T-helper 1 cell treated with Interleukin-12 subunit alpha and Interleukin-12 subunit beta and Interleukin-4 antibody, amounts not matched to agents 30 ng/mL and 1 ng/mL, for 36 hours (primary cell): ENCODE results near the gene DIO3. TPM values are rescaled to one million over a fixed set of nuclear protein-coding genes. Genes with fewer than 3 reads are reported as not detected.

ENCODE experiments used
- intact Hi-C: fragments of 100-400 bp; cut with micrococcal nuclease; formaldehyde crosslinking; loops from one replicate; pipeline ENCODE4 v1.15.1; 2024
- total RNA-seq: library from RNA; stranded (reverse); gene quantifications from 2 replicates; pipeline ENCODE4 v1.2.3, GENCODE V29; 2022

The DIO3 gene
- total RNA-seq, 1 donor from 2014 or later, result not detected

GRCh38 chr14:101579372-101580080 is 18.2 kb downstream of the DIO3 start:
- intact Hi-C loops, result no loop called here

DNA sequence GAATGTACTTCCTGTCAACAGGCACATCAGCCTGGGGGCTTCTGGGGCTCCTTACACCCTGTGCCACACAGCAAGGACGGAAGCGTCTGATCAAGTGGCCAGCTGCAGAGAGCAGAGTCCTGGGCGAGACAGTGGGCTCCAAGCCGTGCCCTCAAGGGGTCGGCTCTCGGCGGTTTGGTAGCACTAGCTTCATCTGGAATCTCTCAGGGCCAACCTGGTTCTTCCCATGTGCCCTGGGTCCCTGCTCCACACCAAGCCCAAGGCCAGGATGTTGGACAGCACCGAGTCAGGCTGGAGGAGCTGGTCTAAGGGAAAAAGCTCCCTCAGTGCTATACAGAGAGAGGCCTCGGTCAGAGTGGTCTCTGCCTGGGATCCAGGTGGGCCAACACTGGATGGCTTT is 20.5 kb downstream of the DIO3 start:
- intact Hi-C loops, result no loop called here

GRCh38 chr14:101582294-101582693 is 21.0 kb downstream of the DIO3 start:
- intact Hi-C loops, result no loop called here

DNA sequence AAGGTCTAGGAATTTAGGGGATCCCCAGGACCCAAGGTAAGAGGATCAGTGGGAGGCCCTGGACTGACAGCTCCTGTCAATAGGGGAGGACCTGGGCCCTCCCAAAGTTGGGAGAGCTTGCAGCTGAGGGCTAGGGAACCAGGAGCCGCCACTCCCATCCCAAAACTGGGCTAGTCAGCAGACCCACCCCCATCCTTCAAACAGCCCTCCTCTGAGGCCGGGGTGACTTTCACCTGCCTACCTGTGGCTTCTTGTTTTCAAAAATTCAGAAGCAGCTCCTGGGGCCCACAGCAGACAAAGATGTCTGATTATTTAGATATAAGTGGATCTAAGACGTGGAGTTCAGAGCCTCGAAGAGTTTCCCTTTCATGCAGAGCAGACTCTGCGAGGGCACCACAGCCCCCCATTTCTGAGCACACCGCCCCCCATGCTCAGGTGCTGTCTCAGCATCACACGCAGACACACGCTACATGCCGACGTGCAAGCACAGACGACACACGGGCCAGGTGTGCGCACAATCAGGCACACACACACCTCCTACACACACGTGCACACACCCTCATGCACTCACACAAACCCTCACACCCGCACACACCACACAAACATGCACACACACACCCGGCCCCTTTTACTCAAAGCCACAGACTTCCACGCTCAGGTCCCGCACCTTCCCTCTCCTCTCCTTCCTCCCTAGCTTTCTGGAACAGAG is 21.9 kb downstream of the DIO3 start:
- intact Hi-C loops, result no loop called here

DNA sequence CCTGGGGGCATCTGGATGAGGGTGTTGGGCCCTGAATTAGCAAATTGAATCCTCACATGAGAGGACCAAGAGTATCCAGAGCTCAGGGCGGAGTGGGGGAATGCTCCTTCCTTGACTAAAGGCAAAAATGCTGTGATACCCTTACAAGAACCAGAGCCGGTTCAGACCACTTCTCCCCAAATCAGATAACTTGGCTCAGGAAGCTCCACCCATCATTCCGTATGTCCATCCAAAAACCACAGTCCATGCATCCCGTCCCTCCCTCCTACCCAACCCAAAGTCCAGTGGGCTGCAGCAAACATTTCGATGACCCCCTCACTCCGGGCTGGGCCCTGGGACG is 22.4 kb downstream of the DIO3 start:
- intact Hi-C loops, result no loop called here

GRCh38 chr14:101584055-101584859 is 23.0 kb downstream of the DIO3 start:
- intact Hi-C loops, result no loop called here

DNA sequence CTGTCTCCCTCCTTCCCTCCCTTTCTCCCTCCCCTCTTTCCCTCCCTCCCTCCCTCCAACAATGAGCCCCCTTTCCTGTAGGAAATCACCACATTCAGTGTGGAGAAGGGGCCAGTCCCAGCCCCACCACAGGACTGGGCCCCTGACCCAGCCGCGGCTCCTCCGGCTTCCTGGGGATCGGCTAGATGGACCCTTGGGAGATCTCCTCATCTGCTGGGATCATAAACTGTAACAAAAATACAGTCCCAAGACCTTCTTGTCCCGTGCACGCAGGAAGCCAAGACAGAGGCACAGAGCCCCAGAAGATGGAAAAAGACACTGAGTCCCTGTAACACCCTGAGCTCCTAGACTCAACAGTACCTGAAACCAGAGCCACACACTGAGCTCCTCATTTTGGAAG is 23.9 kb downstream of the DIO3 start:
- intact Hi-C loops, result no loop called here

GRCh38 chr14:101586531-101587430 is 25.5 kb downstream of the DIO3 start:
- intact Hi-C loops, result no loop called here

GRCh38 chr14:101587441-101587911 is 26.2 kb downstream of the DIO3 start:
- intact Hi-C loops, result no loop called here

DNA sequence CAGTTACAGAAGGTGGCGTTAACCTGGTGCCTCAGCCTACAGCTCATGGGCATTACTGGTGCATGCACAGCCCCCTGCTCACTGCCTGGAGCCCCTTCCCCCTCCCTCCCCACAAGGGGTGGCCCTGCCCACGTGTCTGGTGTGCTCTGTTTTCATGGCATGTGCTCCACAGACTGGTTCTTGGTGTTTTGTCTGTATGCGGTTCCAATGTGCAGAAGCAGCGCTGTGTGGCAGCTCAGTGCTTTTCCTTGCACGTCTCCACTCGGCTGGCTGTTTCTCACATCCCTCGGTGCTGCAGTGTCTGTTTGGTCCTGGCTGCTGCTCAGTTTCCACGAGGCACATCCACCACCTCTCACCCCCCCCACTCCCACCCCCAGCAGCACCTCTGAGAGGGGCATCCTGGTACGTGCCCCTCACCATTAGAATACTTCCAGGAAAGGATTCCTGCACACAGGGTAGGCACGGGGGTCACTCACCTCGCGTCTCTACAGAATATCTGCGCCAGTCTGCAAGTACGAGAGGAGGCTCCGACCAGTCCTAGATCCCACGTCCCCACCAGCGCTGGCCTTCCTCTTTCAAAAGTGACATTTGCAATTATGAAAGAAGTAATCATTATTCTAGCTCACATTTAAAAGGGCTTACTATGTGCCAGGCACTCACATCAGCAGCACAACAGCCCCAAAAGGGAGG is 27.1 kb downstream of the DIO3 start:
- intact Hi-C loops, result no loop called here

DNA sequence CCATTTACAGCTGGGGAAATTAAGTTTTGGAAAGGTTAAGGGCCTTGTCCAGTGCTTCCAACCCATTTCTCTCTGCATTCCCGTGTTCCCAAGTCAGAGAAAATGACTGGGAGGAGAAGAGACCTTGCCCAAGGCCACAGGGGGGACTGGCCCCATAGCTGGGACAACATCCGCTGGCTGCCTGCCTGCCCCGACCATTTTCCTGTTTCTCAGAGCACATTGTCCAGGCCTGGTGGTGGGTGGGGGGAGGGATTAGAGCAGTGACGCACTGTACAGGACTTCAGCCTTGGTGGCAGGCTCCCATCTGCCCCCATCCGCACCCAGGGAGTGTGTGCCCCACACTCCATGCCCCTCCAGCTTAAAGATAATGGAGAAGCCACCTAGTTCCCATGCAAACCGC is 27.7 kb downstream of the DIO3 start:
- intact Hi-C loops, result no loop called here

DNA sequence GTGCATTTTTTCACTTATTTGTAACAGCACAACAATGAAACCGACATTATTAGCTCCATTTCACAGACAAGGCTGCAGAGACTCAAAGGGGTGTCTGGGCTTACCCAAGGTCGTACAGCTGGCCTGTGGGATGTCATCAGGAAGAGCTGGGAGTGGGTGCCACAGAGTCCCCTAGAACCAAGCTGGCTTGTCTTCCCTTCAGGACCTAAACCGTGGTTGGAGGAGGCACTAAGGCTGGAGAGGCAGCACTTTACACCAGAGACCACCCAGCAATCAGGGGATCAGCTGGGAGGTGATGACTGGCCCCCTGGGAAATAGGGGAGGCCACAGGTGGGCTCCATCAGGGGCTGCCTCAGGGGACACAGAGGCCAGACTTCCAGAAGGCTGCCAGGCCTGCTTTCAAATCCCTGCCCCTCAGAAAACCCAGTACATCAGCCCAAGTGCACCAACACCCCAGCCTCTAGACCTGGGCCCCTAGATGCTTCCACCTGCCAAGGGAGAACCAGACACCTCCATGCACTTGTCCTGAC is 28.3 kb downstream of the DIO3 start:
- intact Hi-C loops, result no loop called here

DNA sequence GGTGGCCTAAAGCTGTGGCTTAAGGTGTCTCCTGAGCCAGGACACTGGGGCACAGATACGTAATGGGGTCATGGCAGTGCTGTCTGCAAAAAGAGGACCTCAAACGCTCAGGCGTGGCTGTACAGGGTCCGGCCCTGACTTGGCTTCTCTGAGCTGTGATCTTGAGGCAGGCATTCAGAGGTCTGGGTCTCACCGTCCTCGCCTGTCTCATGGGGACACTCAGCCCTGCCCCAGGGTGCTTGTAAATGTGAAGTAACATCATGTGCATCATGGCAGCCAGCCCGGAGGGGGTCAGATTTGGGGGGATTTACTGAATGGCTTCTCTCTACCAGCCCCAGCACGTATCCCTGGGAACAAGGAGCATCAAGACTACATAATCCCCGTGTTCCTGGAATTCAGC is 28.8 kb downstream of the DIO3 start:
- intact Hi-C loops, result no loop called here

DNA sequence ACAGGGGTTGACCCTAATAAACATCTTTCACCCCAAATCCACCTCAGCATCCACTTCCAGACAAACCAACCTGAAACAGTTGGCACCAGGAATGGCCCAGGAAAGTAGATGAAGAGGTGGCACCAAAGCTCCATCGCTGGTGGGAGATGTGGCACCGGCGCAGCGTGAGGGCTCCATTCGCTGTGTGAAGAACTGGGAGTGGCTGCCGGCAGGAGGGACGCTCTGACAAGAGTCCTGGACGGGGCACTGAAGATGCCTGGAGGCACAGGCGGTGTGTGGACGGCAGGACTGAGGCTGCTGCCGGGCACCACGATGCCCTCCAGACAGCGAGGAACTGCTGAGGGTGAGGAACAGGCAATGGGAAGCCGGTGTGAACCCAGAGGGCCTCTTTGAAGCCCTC is 29.3 kb downstream of the DIO3 start:
- intact Hi-C loops, result no loop called here

DNA sequence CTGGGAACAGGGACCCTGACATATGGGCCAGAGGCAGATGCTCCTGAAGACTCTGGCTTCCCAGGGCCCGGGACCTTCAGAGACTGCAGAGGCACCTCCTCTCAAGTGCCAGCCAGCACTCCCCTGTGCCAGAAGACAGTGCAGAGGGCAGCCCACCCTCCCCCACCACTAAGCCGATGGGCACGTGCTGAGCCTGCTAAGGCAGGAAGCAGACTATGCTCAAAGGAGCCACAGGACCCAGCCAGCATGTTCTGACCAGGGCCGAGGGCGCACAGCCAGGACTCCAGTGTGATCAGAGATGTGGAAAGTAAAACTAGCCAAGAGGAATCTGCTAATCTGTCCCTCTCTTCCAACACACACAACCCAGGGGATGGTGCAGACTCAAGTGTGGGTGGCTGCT is 29.8 kb downstream of the DIO3 start:
- intact Hi-C loops, result no loop called here

- intact Hi-C loops, result no loop called here
These were observed 30.3 kb downstream of the DIO3 start for GRCh38 chr14:101591582-101591981.

DNA sequence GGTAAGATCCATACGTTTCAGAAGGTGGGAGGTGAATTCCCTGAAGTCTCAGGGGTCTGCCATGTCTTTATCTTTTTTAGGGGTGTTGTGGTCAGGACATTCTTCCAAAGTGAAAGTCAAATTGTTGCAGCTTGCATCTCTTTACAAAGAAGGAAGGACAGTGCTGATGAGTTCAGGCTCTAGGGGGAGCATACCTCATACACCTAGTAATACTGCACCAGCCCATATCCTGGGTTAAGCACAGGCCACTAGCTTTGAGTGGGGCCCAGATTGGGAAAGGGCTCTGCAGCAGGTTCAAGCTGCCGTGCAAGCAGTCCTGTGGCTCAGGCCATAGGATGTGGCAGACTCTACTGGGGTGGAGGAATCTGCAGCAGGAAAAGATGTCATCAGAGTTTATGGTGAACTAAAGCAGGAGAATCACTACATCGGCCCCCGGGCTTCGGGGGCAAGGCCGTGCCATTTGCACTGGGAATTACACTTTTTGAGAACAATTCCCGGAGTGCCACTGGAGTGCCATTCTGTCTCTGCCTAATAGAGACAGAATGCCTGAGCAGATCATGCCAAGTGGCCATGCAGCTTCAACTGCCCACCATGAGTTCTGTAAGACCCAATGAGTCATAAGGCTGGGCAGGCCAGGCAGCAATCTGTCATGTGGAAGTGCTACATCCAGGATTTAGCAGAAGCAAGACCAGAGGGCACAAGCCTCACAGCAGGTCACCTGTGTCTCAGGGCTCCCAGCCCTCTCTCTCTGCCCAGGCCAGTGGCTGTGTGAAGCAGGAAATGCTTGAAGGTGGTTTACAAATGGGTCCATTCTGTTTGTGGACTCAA is 32.3 kb downstream of the DIO3 start:
- intact Hi-C loops, result no loop called here

DNA sequence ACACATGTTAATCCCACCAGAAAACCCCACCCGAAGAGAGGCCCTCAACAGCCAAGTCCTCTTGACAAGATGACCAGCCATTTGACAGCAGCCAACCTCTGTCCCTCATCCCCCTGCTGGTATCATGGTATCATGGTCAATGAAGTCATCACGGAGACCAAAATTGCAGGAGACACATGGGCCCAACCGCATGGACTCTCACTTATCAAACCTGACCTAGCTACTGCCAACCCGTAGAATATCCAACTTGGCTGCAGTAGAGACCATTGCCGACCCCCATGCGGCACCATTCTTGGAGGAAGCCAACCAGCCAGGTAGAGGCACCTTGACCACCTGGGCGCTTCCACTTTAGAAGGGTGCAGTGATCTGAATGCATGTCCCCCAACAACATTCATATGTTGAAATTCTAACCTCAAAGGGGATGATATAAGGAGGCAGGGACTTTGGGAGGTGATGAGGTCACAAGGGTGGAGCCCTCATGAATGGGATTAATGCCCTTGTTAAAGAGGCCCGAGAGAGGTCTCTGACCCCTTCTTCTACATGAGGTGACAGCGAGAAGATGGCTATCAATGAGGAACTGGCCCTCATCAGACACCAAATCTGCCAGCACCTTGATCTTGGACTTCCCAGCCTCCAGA is 33.3 kb downstream of the DIO3 start:
- intact Hi-C loops, result no loop called here

GRCh38 chr14:101595349-101595748 is 34.1 kb downstream of the DIO3 start:
- intact Hi-C loops, result no loop called here
